Jurkat, Clone E6-1 (cell line): ENCODE results near the gene PKNOX1.
"Not testable (repeated sequence)": the region's sequence is repeated elsewhere in the genome, so short reads cannot be mapped to it uniquely, and the experiment has no call there.

Source experiments
- DNase-seq: peaks from one replicate; pipeline ENCODE4 v3.0.0-alpha.2; 2011; ENCODE audit warnings: low read depth, low spot score
- H3K4me3 ChIP-seq: 2 replicates; pipeline ENCODE4 v1.5.1; 2011; ENCODE audit warnings: mild to moderate bottlenecking, low read length, control low read depth, moderate library complexity

Gene PKNOX1

GRCh38 chr21:43036889-43037288, 62.5 kb downstream of the PKNOX1 start:
- not testable (repeated sequence) for H3K4me3 ChIP-seq, DNase-seq

GRCh38 chr21:43037918-43038658, 63.7 kb downstream of the PKNOX1 start:
- not testable (repeated sequence) for DNase-seq, H3K4me3 ChIP-seq

GRCh38 chr21:43038659-43039044, 64.3 kb downstream of the PKNOX1 start:
- H3K4me3 ChIP-seq, DNase-seq: not testable (repeated sequence)

- not testable (repeated sequence) for H3K4me3 ChIP-seq, DNase-seq
Observed at GRCh38 chr21:43042169-43042568, 67.8 kb downstream of the PKNOX1 start.

GRCh38 chr21:43043291-43043690, 68.9 kb downstream of the PKNOX1 start:
- not testable (repeated sequence) for H3K4me3 ChIP-seq, DNase-seq

GRCh38 chr21:43044547-43044946, 70.2 kb downstream of the PKNOX1 start:
- not testable (repeated sequence) for DNase-seq, H3K4me3 ChIP-seq

GRCh38 chr21:43045165-43045875, 71.0 kb downstream of the PKNOX1 start:
- DNase-seq = peak; percentile 28

GRCh38 chr21:43045876-43046821, 71.8 kb downstream of the PKNOX1 start:
- not testable (repeated sequence) for DNase-seq

More at GRCh38 chr21:43045165-43045875, 71.0 kb downstream of the PKNOX1 start:
- not testable (repeated sequence) for H3K4me3 ChIP-seq

GRCh38 chr21:43053112-43053511, 78.8 kb downstream of the PKNOX1 start:
- not testable (repeated sequence) for H3K4me3 ChIP-seq, DNase-seq

More at GRCh38 chr21:43045876-43046821, 71.8 kb downstream of the PKNOX1 start:
- not testable (repeated sequence) for H3K4me3 ChIP-seq

- DNase-seq = not testable (repeated sequence)
Observed at GRCh38 chr21:43062955-43063664, 88.7 kb downstream of the PKNOX1 start.

GRCh38 chr21:43064265-43064917, 90.0 kb downstream of the PKNOX1 start:
- H3K4me3 ChIP-seq, DNase-seq: not testable (repeated sequence)

More at GRCh38 chr21:43062955-43063664, 88.7 kb downstream of the PKNOX1 start:
- not testable (repeated sequence) for H3K4me3 ChIP-seq

- DNase-seq, H3K4me3 ChIP-seq: not testable (repeated sequence)
Observed at GRCh38 chr21:43065991-43066390, 91.6 kb downstream of the PKNOX1 start.

- not testable (repeated sequence) for DNase-seq, H3K4me3 ChIP-seq
Observed at GRCh38 chr21:43066690-43067089, 92.3 kb downstream of the PKNOX1 start.

GRCh38 chr21:43068065-43068464, 93.7 kb downstream of the PKNOX1 start:
- not testable (repeated sequence) for DNase-seq, H3K4me3 ChIP-seq

- not testable (repeated sequence) for H3K4me3 ChIP-seq, DNase-seq
Observed at GRCh38 chr21:43069682-43070081, 95.3 kb downstream of the PKNOX1 start.

GRCh38 chr21:43072742-43073141, 98.4 kb downstream of the PKNOX1 start:
- DNase-seq, H3K4me3 ChIP-seq: not testable (repeated sequence)

- not testable (repeated sequence) for H3K4me3 ChIP-seq, DNase-seq
Observed at GRCh38 chr21:43074401-43075169, 100.2 kb downstream of the PKNOX1 start.
